ENCODE data around the gene AGL.

GRCh38 chr1:99850459-99851291, 514 bp downstream of the AGL start:
- TF ChIP-seq, protein P1, sequence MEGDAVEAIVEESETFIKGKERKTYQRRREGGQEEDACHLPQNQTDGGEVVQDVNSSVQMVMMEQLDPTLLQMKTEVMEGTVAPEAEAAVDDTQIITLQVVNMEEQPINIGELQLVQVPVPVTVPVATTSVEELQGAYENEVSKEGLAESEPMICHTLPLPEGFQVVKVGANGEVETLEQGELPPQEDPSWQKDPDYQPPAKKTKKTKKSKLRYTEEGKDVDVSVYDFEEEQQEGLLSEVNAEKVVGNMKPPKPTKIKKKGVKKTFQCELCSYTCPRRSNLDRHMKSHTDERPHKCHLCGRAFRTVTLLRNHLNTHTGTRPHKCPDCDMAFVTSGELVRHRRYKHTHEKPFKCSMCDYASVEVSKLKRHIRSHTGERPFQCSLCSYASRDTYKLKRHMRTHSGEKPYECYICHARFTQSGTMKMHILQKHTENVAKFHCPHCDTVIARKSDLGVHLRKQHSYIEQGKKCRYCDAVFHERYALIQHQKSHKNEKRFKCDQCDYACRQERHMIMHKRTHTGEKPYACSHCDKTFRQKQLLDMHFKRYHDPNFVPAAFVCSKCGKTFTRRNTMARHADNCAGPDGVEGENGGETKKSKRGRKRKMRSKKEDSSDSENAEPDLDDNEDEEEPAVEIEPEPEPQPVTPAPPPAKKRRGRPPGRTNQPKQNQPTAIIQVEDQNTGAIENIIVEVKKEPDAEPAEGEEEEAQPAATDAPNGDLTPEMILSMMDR (conservative IDR thresholded peaks at IDR 0.05; ENCODE audit: low read length): no peak
- no peak for TF ChIP-seq EZH2phosphoT487 (IDR thresholded peaks at IDR 0.05; ENCODE audit: borderline replicate concordance)

Measured in Loucy (cell line).